ENCODE measurements around the gene LY9.

The LY9 gene

GRCh38 chr1:160830321-160831153 is 34.6 kb downstream of the LY9 start:
- intact Hi-C loops (cut with DNase I), result no loop called here
- peak in 2 of 10 donors; percentile 22 to 40 for DNase-seq

DNA sequence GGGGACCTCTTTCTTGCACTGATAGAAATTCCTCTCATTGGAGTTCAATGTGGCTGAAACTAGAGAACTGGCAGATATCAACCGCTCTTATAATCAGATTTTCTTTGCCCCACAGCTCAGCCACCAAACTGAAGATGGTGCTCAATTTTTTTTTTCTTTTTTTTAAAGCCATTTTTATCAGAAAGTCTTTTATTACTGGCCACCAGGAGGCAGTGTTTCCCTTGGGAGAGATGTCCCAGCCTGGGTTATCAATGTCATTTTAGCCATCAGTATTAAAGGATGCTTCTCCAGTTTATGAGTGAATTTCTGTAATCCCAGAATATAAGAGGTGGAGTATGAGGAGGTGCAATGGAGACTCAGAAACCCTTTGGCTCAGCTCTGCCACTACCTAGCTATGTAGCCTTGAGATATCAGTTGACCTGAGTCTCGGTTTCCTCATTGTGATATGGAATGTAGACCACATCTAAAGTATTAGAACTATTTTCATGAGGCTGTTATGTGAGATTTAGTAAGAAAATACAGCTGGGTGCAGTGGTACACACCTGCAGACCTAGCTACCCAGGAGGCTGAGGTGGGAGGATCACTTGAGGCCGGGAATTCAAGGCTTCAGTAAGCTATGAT is 39.1 kb downstream of the LY9 start:
- intact Hi-C loops (cut with DNase I), result loop anchor here (5.0 kb wide), 1 partner anchor 117 kb away; the partner anchor contains the start of gene ITLN2
- DNase-seq, result peak in 1 of 10 donors; percentile 31

DNA sequence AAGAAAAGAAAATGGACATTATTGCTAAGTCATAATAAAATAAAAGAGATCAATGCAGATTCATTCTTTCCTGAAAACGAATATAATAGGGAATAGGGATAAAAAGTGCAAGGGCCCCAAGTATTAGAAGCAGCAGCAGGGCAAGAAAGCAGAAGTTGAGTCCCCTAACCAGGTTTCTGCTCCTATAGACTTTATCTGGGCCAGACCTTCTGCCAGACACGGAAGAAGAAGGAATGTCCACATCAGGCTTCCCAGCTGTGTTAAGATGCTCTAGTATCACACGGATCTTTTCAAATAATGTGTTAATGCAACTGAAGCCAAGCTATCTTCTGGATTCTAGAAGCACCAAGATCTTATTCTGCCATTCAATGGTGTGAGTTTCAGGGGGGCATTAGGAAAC is 39.8 kb downstream of the LY9 start:
- intact Hi-C loops (cut with DNase I), result loop anchor here (5.0 kb wide), 1 partner anchor 117 kb away; the partner anchor contains the start of gene ITLN2
- no peak for DNase-seq

DNA sequence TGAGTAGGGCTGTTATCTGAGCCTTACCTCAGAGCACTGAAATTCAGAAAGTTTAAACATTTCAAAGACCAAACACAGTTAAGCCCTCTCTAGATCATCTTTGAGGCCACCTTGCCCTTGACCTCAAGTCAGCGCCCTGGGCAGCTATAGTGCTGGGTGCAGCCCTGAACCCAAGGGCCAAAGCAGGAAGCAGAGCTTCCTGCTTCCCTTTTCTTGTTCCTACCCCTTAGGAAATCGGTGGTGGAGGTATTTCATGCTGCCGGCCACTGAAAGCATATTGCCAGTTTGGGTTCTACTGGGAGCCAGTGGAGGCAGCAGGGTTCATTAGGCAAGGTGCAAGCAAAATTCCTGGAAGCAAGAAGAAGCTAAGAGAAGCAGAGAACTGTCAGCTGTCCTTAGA is 40.6 kb downstream of the LY9 start:
- intact Hi-C loops (cut with DNase I), result loop anchor here (5.0 kb wide), 1 partner anchor 116 kb away; the partner anchor contains the start of gene ITLN2
- peak in 1 of 10 donors; percentile 31 for DNase-seq

- intact Hi-C loops (cut with DNase I), result loop anchor here (5.0 kb wide), 1 partner anchor 115 kb away; the partner anchor contains the start of gene ITLN2
- no peak for DNase-seq
Measured at GRCh38 chr1:160836981-160837557, 41.1 kb downstream of the LY9 start.

GRCh38 chr1:160837558-160838205 is 41.7 kb downstream of the LY9 start:
- peak in 1 of 10 donors; percentile 19 for DNase-seq
- intact Hi-C loops (cut with DNase I), result loop anchor here (5.0 kb wide), 1 partner anchor 115 kb away; the partner anchor contains the start of gene ITLN2

DNA sequence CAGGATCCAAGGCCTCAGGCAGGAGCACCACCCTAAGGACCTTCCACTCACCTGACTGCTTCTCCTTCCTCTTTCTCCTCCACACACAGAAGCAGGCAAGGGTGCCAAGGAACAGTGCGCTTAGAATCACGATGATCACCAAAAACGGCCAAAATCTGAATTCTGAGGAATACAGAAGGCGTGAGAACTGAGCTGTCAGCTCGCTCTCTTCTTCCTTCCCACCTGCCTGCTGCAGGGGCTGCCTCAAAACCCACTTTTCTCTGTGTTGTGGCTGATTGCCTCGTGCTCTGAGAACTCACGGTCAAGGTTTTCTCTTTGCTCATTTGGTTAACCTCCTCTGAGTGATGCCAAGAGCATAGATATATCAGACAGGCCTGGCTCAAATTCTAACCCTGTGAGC is 42.9 kb downstream of the LY9 start:
- no peak for DNase-seq
- intact Hi-C loops (cut with DNase I), result loop anchor here (5.0 kb wide), 1 partner anchor 113 kb away; the partner anchor contains the start of gene ITLN2

DNA sequence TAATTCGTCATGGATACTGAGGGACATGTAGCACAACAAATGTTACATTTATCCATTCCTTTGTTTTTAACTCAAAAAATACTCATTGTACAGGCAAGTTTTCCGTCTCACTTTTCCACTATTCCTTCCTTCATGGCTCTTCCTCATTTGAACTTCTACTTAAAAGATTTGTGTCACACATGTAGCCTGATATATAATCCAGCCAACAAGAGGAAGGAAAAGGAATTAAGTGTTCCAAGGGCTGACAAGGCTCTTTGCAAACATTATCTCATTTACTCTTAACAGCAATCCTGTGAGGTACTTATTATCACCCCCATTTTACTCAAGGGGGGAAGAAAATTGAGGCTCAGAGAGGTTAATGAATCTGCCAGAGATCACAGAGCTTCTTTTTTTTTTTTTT is 43.8 kb downstream of the LY9 start:
- DNase-seq, result no peak
- intact Hi-C loops (cut with DNase I), result loop anchor here (5.0 kb wide), 1 partner anchor 113 kb away; the partner anchor contains the start of gene ITLN2

DNA sequence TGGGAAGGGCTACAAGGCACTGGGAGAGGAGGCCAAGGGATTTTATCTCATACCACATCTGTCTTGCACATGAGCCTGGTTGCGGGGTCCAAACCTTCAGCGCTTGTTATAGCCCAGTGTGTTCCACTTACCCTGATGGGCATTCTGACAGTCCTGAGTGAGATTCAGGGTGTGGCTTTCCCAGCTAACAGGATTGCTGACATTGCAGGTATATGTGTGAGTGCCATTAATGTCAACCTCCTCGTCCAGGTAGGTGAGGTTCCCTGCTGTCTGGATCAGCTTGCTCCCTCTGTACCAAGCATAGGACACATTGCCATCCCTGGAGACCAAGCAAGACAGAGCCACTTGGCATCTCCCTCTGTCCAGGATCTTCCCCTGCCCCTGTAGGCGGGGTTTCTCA is 45.1 kb downstream of the LY9 start:
- intact Hi-C loops (cut with DNase I), result no loop called here

DNA sequence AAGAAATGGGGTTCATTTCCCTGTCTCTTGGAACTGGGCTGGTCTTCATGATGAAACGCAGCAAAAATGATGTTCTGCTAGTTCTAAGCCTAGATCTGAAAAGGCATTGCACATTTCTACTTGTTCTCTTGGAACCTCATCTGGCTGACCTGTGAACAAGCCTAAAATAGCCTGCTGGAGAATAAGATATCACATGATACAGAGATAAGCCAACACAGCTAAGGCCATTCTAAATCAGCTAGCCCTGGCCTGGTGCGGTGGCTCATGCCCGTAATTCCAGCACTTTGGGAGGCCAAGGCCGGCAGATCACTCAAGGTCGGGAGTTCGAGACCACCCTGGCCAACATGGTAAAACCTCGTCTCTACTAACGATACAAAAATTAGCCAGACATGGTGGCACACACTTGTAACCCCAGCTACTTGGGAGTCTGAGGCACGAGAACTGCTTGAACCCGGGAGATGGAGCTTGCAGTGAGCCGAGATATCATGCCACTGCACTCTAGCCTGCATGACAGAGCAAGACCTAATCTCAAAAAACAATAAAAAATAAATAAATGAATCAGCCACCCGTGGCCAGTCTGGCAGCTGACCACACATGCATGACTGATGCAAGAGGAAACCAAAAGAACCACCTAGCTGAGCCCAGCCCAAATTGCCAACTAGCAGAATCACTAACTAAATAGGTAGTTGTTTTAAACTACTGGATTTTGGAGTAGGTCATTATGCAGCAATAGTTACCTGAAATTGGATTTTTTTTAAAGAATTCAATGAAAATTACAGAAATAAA is 48.7 kb downstream of the LY9 start:
- intact Hi-C loops (cut with DNase I), result no loop called here
- peak in 1 of 10 donors; percentile 36 for DNase-seq

More for the DNA sequence above, 45.1 kb downstream of the LY9 start:
- DNase-seq, result peak in 1 of 10 donors; percentile 9

DNA sequence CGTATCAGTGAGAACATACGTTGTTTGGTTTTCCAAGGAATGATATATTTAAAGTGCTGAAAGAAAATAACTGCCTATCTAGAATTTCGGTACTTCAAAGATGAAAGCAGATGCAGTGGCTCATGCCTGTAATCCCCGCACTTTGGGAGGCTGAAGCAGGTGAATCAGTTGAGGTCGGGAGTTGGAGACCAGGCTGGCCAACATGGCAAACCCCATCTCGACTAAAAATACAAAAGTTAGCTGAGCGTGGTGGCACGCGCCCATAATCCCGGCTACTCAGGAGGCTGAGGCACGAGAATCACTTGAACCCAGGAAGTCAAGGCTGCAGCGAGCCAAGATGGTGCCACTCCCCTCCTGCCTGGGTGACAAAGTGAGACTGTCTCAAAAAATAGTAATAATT is 50.3 kb downstream of the LY9 start:
- intact Hi-C loops (cut with DNase I), result no loop called here
- DNase-seq, result peak in 1 of 10 donors; percentile 49

- DNase-seq, result no peak
- intact Hi-C loops (cut with DNase I), result no loop called here
Measured at GRCh38 chr1:160850541-160850940, 54.6 kb downstream of the LY9 start.

- intact Hi-C loops (cut with DNase I), result no loop called here
- peak in 1 of 10 donors; percentile 8 for DNase-seq
Measured at GRCh38 chr1:160850993-160851392, 55.0 kb downstream of the LY9 start.

GRCh38 chr1:160853014-160853413 is 57.0 kb downstream of the LY9 start:
- no peak for DNase-seq
- intact Hi-C loops (cut with DNase I), result no loop called here

DNA sequence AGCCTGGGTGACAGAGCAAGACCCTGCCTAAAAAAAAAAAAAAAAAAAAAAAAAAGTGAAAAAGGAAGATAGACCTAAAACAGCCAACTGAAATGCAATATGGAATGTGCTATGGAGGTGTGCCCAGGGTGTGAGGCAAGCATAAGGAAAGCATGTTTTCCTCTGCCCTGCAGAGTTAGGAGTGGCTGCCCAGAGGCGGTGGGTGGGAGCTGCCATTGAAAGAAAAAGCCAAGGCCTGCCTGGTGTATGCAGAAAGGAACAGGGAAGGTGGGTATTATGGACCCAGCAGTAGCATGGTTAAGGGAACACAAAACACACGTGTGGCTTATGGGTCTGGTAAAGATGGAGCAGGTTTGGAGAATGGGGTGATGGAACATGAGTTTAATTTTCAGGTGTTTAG is 57.8 kb downstream of the LY9 start:
- intact Hi-C loops (cut with DNase I), result no loop called here
- DNase-seq, result peak in 1 of 10 donors; percentile 32

GRCh38 chr1:160855181-160855981 is 59.4 kb downstream of the LY9 start:
- peak in 1 of 10 donors; percentile 2 for DNase-seq
- intact Hi-C loops (cut with DNase I), result no loop called here

DNA sequence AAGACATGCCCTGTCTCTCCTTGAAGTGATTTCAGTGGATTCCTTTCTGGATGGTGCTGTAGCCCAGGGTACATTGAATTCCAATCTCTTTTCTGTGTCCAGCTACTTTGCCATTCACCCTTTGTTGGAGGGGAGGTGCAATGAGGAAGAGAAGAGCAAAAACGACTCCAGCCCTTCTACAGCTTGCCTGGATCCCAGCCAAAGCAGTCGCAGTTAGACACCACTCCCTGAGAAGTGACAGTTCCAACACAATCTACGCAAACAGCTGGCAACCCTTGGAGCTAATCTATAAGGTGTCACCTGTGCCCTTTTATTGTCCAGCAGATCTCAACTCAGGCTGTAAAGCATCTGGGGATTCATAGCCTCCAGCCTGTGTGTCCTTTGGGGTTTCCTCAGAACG is 62.1 kb downstream of the LY9 start:
- intact Hi-C loops (cut with DNase I), result no loop called here
- DNase-seq, result no peak

GRCh38 chr1:160858507-160858906 is 62.5 kb downstream of the LY9 start:
- intact Hi-C loops (cut with DNase I), result no loop called here
- no peak for DNase-seq

DNA sequence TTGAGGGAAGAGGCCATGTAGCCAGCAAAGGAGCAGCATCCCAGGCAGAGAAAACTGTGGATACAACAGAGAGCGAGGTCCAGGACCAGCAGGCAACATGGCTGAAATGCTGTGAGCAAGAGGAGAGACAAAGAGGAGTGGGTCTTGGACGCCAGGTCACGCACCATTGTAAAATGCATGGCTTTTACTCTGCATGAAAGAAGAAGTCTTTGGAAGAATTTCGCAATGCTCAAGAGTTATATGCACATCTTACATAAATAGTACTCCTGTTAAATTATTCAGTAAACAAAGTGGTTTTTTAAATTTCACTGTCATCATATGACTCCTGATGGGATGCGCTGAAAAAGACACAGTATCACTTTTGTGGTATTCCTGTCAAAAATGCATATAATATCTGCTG is 63.2 kb downstream of the LY9 start:
- no peak for DNase-seq
- intact Hi-C loops (cut with DNase I), result no loop called here
